CD4-positive, alpha-beta T cell (primary cell): Measurements from ENCODE around the gene UBAC2. TPM values are rescaled to one million over a fixed set of nuclear protein-coding genes. Genes with fewer than 3 reads are reported as not detected.
"Not testable (repeated sequence)": the region's sequence is repeated elsewhere in the genome, so short reads cannot be mapped to it uniquely, and the experiment has no call there.

Source experiments
- ATAC-seq: fragments of 200-7000 bp; cut with Tn5 transposase; one replicate; pipeline ENCODE4 v1.10.0; 2022; ENCODE audit warnings: mild to moderate bottlenecking; ENCODE audit not compliant: poor library complexity
- CTCF ChIA-PET: fragments of 350-600 bp; sonication (Branson Sonifier 250); formaldehyde crosslinking; loops from one replicate; lab custom pipeline; 2021; ENCODE audit warnings: antibody characterized with exemption, inconsistent platforms; lab: Charles Lee
- POLR2A ChIA-PET: fragments of 350-600 bp; sonication (Branson Sonifier 250); formaldehyde crosslinking; loops from one replicate; lab custom pipeline; 2021; ENCODE audit warnings: antibody characterized with exemption, inconsistent platforms; lab: Charles Lee
- DNase-seq, 14 experiments: peaks; one replicate each; pipeline ENCODE4 v3.0.0-alpha.2; 2013 to 2020; ENCODE audit warnings: mixed read lengths in 2 of 14
- H3K27ac ChIP-seq, 2 donors: one replicate each; pipeline versions ENCODE4 v1.5.1 to v1.7.0; 2013; ENCODE audit warnings: low read length in 2 of 2, low read depth in 1 of 2, mild to moderate bottlenecking in 1 of 2
- H3K27me3 ChIP-seq, 2 experiments: 1 replicate in 1 of 2; 2 replicates in 1 of 2; pipeline versions ENCODE4 v1.6.1 to v1.7.0; 2013; ENCODE audit warnings: low read length in 2 of 2, control low read depth in 1 of 2, mild to moderate bottlenecking in 1 of 2, moderate library complexity in 1 of 2; ENCODE audit not compliant: insufficient read depth in 2 of 2, control insufficient read depth in 1 of 2
- H3K36me3 ChIP-seq: one replicate; pipeline ENCODE4 v1.6.1; 2013; ENCODE audit warnings: low read length, control low read depth; ENCODE audit not compliant: insufficient read depth
- H3K4me1 ChIP-seq: one replicate; pipeline ENCODE4 v1.6.1; 2013; ENCODE audit warnings: low read length, control low read depth; ENCODE audit not compliant: insufficient read depth
- H3K4me3 ChIP-seq: one replicate; pipeline ENCODE4 v1.5.1; 2013; ENCODE audit warnings: mild to moderate bottlenecking, low read length, moderate library complexity
- H3K9me3 ChIP-seq, 2 experiments: 1 replicate in 1 of 2; 2 replicates in 1 of 2; pipeline versions ENCODE4 v1.6.1 to v1.7.0; 2013; ENCODE audit warnings: low read length in 2 of 2, mild to moderate bottlenecking in 2 of 2, control low read depth in 1 of 2, moderate library complexity in 1 of 2; ENCODE audit not compliant: control insufficient read depth in 1 of 2, insufficient read depth in 1 of 2
- H3K27ac Mint-ChIP-seq: one replicate; pipeline ENCODE4 v1.8.0; 2020; ENCODE audit warnings: mixed read lengths
- H3K27me3 Mint-ChIP-seq: one replicate; pipeline ENCODE4 v1.8.0; 2021; ENCODE audit warnings: mixed read lengths
- H3K36me3 Mint-ChIP-seq: one replicate; pipeline ENCODE4 v1.8.0; 2021; ENCODE audit warnings: low read depth, mixed read lengths
- H3K4me1 Mint-ChIP-seq: one replicate; pipeline ENCODE4 v1.8.0; 2021; ENCODE audit warnings: low read depth, mixed read lengths
- H3K4me3 Mint-ChIP-seq: one replicate; pipeline ENCODE4 v1.8.0; 2020; ENCODE audit warnings: mild to moderate bottlenecking, mixed read lengths
- H3K9me3 Mint-ChIP-seq: one replicate; pipeline ENCODE4 v1.8.0; 2020; ENCODE audit warnings: mixed read lengths
- intact Hi-C, 2 experiments: fragments of 100-400 bp; cut with DNase I in 1 of 2; cut with micrococcal nuclease in 1 of 2; formaldehyde crosslinking; loops; one replicate each; pipeline versions ENCODE4 v1.15.1 to v1.9.0; 2023 to 2025; cut with DNase I, micrococcal nuclease
- total RNA-seq, 174 experiments: library from RNA in 2 of 174; stranded (reverse) in 2 of 174; gene quantifications; one replicate each; pipeline ENCODE4 v1.2.3 and lab custom pipeline; 2021 to 2026
- TF ChIP-seq, protein P1 (sequence below): fragments of 200-600 bp; IDR thresholded peaks from one replicate; pipeline ENCODE4 v1.8.0; 2022; ENCODE audit warnings: antibody characterized with exemption, mild to moderate bottlenecking

UBAC2 gene
- total RNA-seq, 2 experiments from 2014 or later: 59.8 to 67.4 TPM

DNA sequence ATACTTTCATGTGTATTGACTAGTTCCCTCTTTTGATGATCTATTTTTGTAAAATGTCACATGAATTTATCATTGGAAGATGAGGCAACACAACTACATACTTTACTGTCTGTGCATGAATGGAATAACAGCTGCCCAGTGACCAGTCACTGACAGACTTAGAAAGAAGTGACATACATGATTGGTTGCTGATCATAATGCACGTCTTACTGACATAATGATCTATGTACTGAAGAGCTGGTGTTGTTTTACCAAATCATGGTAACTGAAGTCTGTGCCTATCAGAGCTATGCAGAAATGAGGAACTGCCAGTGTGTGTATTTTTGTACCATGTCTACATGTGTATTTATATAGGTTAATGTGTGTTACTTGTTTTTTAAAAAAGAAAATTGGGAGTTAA lies 31.1 kb downstream of the UBAC2 start:
- intact Hi-C loops: loop anchor here in 1 of 2 experiments (2.0 kb wide), 1 partner anchor 27 kb away; no protein-coding TSS in a partner anchor
- Mint-ChIP-seq H3K9me3 (no peaks in the 10 kb centered on the region), H3K27ac (peak overlapping the region; percentile 57), H3K36me3 (peaks cover 16% of the 10 kb centered on the region), H3K27me3 (no peaks in the 10 kb centered on the region), H3K4me1 (peaks cover 80% of the 10 kb centered on the region), H3K4me3 (peak overlapping the region; percentile 25)
- DNase-seq (peak in 2 of 14 experiments; percentile 41 to 55), ATAC-seq (no peak)
- Histone ChIP-seq H3K27ac (peak overlapping the region in 1 of 2 donors; percentile 24), H3K27me3 (no peaks in the 10 kb centered on the region), H3K4me1 (peaks cover 61% of the 10 kb centered on the region), H3K9me3 (no peaks in the 10 kb centered on the region), H3K4me3 (no peak overlapping the region), H3K36me3 (peaks cover 5% of the 10 kb centered on the region)
- ChIA-PET CTCF (interaction anchor here (1.3 to 2.4 kb wide), 6 partner anchors 20 to 55 kb away, joined by 4 to 8 read pairs (median 6); no protein-coding TSS in a partner anchor), POLR2A (interaction anchor here (1.3 to 3.8 kb wide), 5 partner anchors 10 to 31 kb away, joined by 3 to 24 read pairs (median 12); partner anchors contain the start of genes GPR18 and UBAC2)
- TF ChIP-seq, protein P1, sequence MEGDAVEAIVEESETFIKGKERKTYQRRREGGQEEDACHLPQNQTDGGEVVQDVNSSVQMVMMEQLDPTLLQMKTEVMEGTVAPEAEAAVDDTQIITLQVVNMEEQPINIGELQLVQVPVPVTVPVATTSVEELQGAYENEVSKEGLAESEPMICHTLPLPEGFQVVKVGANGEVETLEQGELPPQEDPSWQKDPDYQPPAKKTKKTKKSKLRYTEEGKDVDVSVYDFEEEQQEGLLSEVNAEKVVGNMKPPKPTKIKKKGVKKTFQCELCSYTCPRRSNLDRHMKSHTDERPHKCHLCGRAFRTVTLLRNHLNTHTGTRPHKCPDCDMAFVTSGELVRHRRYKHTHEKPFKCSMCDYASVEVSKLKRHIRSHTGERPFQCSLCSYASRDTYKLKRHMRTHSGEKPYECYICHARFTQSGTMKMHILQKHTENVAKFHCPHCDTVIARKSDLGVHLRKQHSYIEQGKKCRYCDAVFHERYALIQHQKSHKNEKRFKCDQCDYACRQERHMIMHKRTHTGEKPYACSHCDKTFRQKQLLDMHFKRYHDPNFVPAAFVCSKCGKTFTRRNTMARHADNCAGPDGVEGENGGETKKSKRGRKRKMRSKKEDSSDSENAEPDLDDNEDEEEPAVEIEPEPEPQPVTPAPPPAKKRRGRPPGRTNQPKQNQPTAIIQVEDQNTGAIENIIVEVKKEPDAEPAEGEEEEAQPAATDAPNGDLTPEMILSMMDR: no peak

DNA sequence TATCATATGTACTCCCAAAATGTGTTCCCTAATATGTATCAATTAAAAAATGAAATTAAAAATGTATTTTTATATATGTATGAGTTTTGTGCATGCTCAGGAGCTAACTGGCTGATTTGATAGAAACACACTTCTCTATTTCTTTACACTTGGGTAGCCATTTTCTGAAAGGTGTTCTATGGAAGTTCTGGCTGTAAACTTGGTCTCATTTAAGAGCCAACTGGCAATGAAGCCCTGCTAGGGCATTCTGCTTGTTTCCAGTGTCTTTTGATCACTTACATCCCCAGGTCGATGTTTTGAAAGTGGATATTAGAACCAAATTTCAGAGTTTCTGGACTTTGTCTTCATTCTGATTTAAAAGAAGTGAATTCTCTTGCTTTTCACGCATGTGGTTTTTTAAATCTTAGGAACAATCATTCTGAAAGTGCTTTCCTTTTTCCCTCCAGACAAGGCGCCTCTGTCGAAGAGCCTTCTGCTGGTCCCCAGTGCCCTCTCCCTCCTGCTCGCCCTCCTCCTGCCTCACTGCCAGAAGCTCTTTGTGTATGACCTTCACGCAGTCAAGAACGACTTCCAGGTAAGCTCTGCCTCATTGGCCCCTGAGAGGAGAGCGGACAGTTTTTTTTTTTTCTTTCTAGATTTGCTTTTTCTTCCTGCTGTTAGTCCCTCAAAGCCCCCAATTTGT lies 37.5 kb downstream of the UBAC2 start:
- DNase-seq: peak in 5 of 14 experiments; percentile 26 to 73 (median 62)
- Mint-ChIP-seq H3K27me3 (no peaks in the 10 kb centered on the region), H3K9me3 (no peaks in the 10 kb centered on the region), H3K27ac (peak overlapping the region; percentile 94), H3K4me3 (peak overlapping the region; percentile 83), H3K4me1 (peaks cover 72% of the 10 kb centered on the region), H3K36me3 (peaks cover 45% of the 10 kb centered on the region)
- peak overlapping the region; percentile 72 to 73 for H3K27ac ChIP-seq
- peak; percentile 77 for ATAC-seq
- ChIA-PET CTCF (interaction anchor here (0.8 to 1.3 kb wide), 4 partner anchors 16 to 199 kb away, joined by 3 to 5 read pairs (median 4); no protein-coding TSS in a partner anchor), POLR2A (interaction anchor here (0.6 to 2.9 kb wide), 8 partner anchors 14 to 197 kb away, joined by 3 to 25 read pairs (median 6); partner anchors contain the start of genes GPR18 and UBAC2)
- no peaks in the 10 kb centered on the region for H3K9me3 ChIP-seq
- peak overlapping the region; percentile 45 for H3K4me3 ChIP-seq
- TF ChIP-seq, protein P1: no peak
- intact Hi-C loops: loop anchor here in 1 of 2 experiments (2.0 kb wide), 2 partner anchors 17 to 19 kb away; no protein-coding TSS in a partner anchor
- H3K27me3 ChIP-seq: no peaks in the 10 kb centered on the region
- peaks cover 32% of the 10 kb centered on the region for H3K4me1 ChIP-seq
- H3K36me3 ChIP-seq: peaks cover 25% of the 10 kb centered on the region

DNA sequence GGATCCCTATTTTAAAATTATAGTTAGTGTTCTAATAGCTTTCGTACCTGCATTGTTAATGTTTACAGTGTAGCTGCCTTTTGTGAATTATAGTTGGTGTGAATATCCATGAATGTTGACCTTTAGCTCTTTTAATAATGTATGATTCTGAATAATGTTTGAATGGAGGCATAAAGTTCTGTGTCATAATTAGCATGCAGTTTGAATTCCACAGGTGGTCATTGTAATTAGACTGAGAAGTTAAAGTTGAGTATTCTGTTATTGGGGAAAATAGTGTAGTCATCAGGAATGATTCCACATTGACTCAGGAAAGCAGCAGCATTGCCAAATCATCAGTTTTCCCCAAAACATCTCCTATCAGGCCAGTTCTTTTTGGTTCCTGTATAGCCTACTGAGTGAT lies 45.4 kb downstream of the UBAC2 start:
- H3K27me3 Mint-ChIP-seq: no peaks in the 10 kb centered on the region
- intact Hi-C loops: no loop called here
- ChIA-PET POLR2A (interaction anchor here (0.9 to 1.4 kb wide), 3 partner anchors 12 to 46 kb away, joined by 5 to 6 read pairs (median 5); partner anchors contain the start of genes GPR18 and UBAC2), CTCF (interaction anchor here (0.6 kb wide), 1 partner anchor 19 kb away, joined by 4 read pairs; no protein-coding TSS in a partner anchor)
- Histone ChIP-seq H3K9me3 (no peaks in the 10 kb centered on the region), H3K4me3 (no peak overlapping the region), H3K4me1 (no peaks in the 10 kb centered on the region), H3K27ac (no peak overlapping the region), H3K27me3 (no peaks in the 10 kb centered on the region), H3K36me3 (peaks cover 26% of the 10 kb centered on the region)
- peaks cover 78% of the 10 kb centered on the region for H3K36me3 Mint-ChIP-seq
- H3K27ac Mint-ChIP-seq: peak overlapping the region; percentile 7
- ATAC-seq (no peak), DNase-seq (no peak)
- H3K4me3 Mint-ChIP-seq: no peak overlapping the region
- TF ChIP-seq, protein P1: no peak
- H3K4me1 Mint-ChIP-seq: peaks cover 43% of the 10 kb centered on the region
- no peaks in the 10 kb centered on the region for H3K9me3 Mint-ChIP-seq

DNA sequence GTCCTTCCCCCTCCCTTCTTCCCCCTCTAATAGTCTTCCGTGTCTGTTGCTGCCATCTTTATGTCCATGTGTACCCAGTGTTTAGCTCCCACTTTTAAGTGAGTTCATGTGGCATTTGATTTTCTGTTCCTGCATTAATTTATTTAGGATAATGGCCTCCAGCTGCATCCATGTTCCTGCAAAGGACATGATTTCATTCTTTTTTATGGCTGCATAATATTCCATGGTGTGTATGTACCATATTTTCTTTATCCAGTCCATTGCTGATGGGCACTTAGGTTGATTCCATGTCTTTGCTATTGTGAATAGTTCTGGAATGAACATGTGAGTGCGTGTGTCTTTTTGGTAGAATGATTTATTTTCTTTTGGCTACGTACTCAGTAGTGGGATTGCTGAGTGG lies 48.5 kb downstream of the UBAC2 start:
- H3K36me3 ChIP-seq: peaks cover 30% of the 10 kb centered on the region
- H3K4me3 ChIP-seq, intact Hi-C loops, ATAC-seq, DNase-seq, H3K27me3 Mint-ChIP-seq, H3K27me3 ChIP-seq, H3K9me3 ChIP-seq, H3K4me1 ChIP-seq, H3K4me3 Mint-ChIP-seq, H3K9me3 Mint-ChIP-seq, H3K27ac ChIP-seq: not testable (repeated sequence)
- peaks cover 80% of the 10 kb centered on the region for H3K36me3 Mint-ChIP-seq
- peak overlapping the region; percentile 43 for H3K27ac Mint-ChIP-seq
- ChIA-PET POLR2A (interaction anchor here (1.1 to 2.0 kb wide), 2 partner anchors 9 to 48 kb away, joined by 3 to 6 read pairs; partner anchors contain the start of genes GPR18 and UBAC2), CTCF (interaction anchor here (0.6 to 1.3 kb wide), 2 partner anchors 49 to 64 kb away, joined by 3 read pairs; no protein-coding TSS in a partner anchor)
- peaks cover 57% of the 10 kb centered on the region for H3K4me1 Mint-ChIP-seq
